Naive B cell (primary cell): ENCODE measurements around the gene KLHL30. TPM values are rescaled to one million over a fixed set of nuclear protein-coding genes. Genes with fewer than 3 reads are reported as not detected.

Experiments
- ATAC-seq, 2 donors: fragments of 150-1000 bp; cut with Tn5 transposase; 2 replicates each; pipeline ENCODE4 v1.10.0; 2021; ENCODE audit warnings: low read depth in 2 of 2, mild to moderate bottlenecking in 2 of 2, moderate library complexity in 2 of 2
- DNase-seq: peaks from one replicate; pipeline ENCODE4 v3.0.0; 2022
- H3K27ac Mint-ChIP-seq, 6 donors: one replicate each; pipeline ENCODE4 v1.8.0; 2020 to 2022; ENCODE audit warnings: mild to moderate bottlenecking in 6 of 6, mixed read lengths in 6 of 6, moderate library complexity in 5 of 6, inconsistent platforms in 2 of 6
- H3K27me3 Mint-ChIP-seq, 3 donors: one replicate each; pipeline ENCODE4 v1.8.0; 2021 to 2022; ENCODE audit warnings: mixed read lengths in 3 of 3, mild to moderate bottlenecking in 1 of 3
- H3K36me3 Mint-ChIP-seq, 2 donors: one replicate each; pipeline ENCODE4 v1.8.0; 2020 to 2022; ENCODE audit warnings: mixed read lengths in 2 of 2, inconsistent platforms in 1 of 2, mild to moderate bottlenecking in 1 of 2
- H3K4me1 Mint-ChIP-seq, 3 donors: one replicate each; pipeline ENCODE4 v1.8.0; 2020 to 2022; ENCODE audit warnings: mixed read lengths in 3 of 3, inconsistent platforms in 1 of 3, mild to moderate bottlenecking in 1 of 3, moderate library complexity in 1 of 3
- H3K4me3 Mint-ChIP-seq, 8 donors: one replicate each; pipeline ENCODE4 v1.8.0; 2020 to 2022; ENCODE audit warnings: mild to moderate bottlenecking in 8 of 8, mixed read lengths in 8 of 8, moderate library complexity in 8 of 8, inconsistent platforms in 2 of 8
- H3K9me3 Mint-ChIP-seq, 7 donors: one replicate each; pipeline ENCODE4 v1.8.0; 2020 to 2022; ENCODE audit warnings: mixed read lengths in 7 of 7, mild to moderate bottlenecking in 5 of 7, inconsistent platforms in 2 of 7, moderate library complexity in 1 of 7
- polyA plus RNA-seq, 6 donors: library from polyadenylated mRNA; unstranded; fragments of 300-500 nt; fragmentation: Illumina TruSeq; gene quantifications; one replicate each; pipeline ENCODE4 v1.2.3, GENCODE V29; 2021; ENCODE audit warnings: low read depth in 6 of 6

KLHL30 gene
- polyA plus RNA-seq, 6 donors from 2014 or later = not detected

DNA sequence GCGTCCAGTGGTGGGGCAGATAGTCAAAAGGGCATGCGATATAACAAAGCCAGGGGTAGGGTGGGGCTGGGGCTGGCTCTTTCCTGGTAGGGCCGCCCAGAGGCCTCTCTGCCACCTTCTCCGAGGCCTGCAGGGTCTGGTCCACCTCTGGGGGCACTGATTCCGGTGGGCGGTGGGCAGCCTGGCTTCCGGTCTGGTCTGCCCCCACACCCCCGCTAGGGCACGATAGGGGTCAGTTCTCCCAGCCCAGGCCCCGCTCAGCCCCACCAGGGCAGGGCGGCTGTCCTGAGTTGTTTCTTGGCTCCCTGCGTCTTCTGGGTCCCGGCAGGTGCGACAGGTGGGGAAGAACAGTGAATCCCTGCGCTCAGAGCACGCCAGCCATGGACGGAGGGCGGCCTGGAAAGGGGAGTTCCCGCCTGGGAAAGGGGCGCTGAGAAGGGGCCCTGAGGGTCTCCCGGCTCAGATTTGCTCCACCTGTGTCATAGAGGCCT is 19.6 kb downstream of the KLHL30 start:
- peak overlapping the region in 5 of 8 donors; percentile 24 to 55 (median 42) for H3K4me3 Mint-ChIP-seq
- DNase-seq = no peak
- no peak overlapping the region for H3K27ac Mint-ChIP-seq
- H3K36me3 Mint-ChIP-seq = no peaks in the 10 kb centered on the region
- peaks cover 15 to 23% (median 19%) of the 10 kb centered on the region in 3 donors for H3K4me1 Mint-ChIP-seq
- peaks cover 8 to 29% (median 19%) of the 10 kb centered on the region in 3 donors for H3K27me3 Mint-ChIP-seq
- no peak for ATAC-seq
- peaks cover 0 to 2% (median 0%) of the 10 kb centered on the region in 7 donors for H3K9me3 Mint-ChIP-seq

DNA sequence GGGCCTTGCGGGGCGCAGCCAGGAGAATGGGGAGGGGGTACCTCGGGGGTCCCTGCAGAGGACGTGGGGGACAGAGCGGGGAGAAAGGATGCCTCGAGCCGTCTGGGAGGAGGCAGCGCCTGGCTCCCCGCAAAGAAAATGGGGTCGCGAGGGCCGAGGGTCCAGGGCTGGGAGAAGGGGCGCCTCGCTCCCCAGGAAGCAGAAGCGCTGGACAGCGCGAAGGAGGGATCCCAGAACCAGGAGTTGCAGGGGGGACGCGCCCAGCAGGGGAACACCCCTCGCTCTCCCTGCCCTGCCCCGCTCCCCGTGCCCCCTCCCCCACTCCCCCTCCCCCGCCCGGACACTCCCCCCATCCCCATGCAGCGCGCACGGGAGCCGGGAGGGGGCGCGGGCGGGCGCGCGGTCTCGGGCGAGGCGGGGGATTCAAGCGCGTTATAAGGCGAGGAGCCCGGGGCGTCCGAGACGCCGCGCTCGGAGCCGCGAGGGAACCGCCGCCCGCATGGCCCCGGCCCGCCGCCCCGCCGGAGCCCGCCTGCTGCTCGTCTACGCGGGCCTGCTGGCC is 20.1 kb downstream of the KLHL30 start, which contains the start of gene ERFE:
Gene ERFE (plus strand): TSS at position 462 of the 562 bp plus-strand sequence. CDS start 38 bp downstream, at position 500.
- Mint-ChIP-seq H3K4me1 (peaks cover 15 to 23% (median 19%) of the 10 kb centered on the region in 3 donors), H3K27me3 (peaks cover 8 to 29% (median 19%) of the 10 kb centered on the region in 3 donors), H3K27ac (peak within 1 kb of the TSS in 3 of 6 donors; percentile 39 to 57 (median 49)), H3K9me3 (peaks cover 0 to 2% (median 0%) of the 10 kb centered on the region in 7 donors), H3K36me3 (no peaks in the 10 kb centered on the region), H3K4me3 (peak within 1 kb of the TSS; percentile 7 to 88 (median 79))
- ATAC-seq (peak; percentile 76 to 81), DNase-seq (peak; percentile 49)

DNA sequence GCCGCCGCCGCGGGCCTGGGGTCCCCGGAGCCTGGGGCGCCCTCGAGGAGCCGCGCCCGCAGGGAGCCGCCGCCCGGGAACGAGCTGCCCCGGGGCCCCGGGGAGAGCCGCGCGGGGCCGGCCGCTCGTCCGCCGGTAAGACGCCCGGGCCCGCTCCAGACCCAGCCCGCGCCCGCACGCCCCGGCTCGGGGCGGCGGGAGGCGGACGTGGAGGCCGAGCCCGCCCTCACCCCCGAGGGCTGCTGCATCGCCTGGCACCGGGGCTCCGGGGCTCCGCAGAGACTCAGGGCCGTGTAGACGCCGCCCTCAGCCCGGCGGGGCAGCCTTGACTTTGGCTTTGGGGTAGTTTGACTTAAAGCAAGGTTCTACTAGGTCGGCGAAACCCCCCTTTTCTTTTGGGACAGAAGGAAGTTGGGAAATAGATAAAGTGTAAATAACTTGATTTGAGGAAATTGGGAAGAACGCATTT is 20.6 kb downstream of the KLHL30 start:
- ATAC-seq = peak; percentile 53 to 60
- peak; percentile 24 for DNase-seq
- Mint-ChIP-seq H3K27ac (peak overlapping the region in 2 of 6 donors; percentile 39 to 49), H3K27me3 (peaks cover 8 to 29% (median 21%) of the 10 kb centered on the region in 3 donors), H3K4me3 (peak overlapping the region; percentile 7 to 88 (median 79)), H3K9me3 (peaks cover 0 to under 1% (median 0%) of the 10 kb centered on the region in 7 donors), H3K36me3 (no peaks in the 10 kb centered on the region), H3K4me1 (peaks cover 15 to 20% (median 19%) of the 10 kb centered on the region in 3 donors)

DNA sequence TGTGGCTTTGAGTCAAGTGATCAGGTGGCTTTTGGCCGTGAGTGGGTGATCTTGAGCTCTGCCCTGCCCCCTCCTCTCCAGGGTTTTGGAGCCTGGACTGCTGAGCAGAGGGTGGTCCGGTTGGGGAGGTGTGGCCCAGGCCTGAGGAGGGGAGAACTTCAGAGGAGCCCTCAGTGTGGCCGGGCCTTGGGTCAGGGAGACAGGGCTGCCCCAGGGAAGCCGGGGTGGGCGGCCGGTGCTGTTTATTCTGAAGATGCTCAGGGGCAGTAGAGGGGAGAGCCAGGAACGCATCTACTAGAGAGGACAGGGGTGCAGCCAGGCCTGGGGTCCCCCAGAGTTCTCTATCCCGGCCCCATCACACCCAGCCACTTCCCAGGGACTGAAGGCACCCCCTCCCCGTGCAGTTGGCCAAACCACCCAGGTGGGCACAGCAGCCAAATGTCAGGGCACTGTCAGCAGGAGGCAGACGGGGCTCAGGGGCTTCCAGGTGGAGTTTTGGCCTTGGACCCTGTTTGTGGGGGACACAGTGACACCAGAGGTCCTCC is 21.3 kb downstream of the KLHL30 start:
- no peaks in the 10 kb centered on the region for H3K9me3 Mint-ChIP-seq
- peak overlapping the region; percentile 7 to 88 (median 79) for H3K4me3 Mint-ChIP-seq
- DNase-seq (no peak), ATAC-seq (no peak)
- H3K27me3 Mint-ChIP-seq = peaks cover 8 to 35% (median 27%) of the 10 kb centered on the region in 3 donors
- H3K36me3 Mint-ChIP-seq = no peaks in the 10 kb centered on the region
- peaks cover 18 to 24% (median 23%) of the 10 kb centered on the region in 3 donors for H3K4me1 Mint-ChIP-seq
- peak overlapping the region in 1 of 6 donors; percentile 57 for H3K27ac Mint-ChIP-seq

DNA sequence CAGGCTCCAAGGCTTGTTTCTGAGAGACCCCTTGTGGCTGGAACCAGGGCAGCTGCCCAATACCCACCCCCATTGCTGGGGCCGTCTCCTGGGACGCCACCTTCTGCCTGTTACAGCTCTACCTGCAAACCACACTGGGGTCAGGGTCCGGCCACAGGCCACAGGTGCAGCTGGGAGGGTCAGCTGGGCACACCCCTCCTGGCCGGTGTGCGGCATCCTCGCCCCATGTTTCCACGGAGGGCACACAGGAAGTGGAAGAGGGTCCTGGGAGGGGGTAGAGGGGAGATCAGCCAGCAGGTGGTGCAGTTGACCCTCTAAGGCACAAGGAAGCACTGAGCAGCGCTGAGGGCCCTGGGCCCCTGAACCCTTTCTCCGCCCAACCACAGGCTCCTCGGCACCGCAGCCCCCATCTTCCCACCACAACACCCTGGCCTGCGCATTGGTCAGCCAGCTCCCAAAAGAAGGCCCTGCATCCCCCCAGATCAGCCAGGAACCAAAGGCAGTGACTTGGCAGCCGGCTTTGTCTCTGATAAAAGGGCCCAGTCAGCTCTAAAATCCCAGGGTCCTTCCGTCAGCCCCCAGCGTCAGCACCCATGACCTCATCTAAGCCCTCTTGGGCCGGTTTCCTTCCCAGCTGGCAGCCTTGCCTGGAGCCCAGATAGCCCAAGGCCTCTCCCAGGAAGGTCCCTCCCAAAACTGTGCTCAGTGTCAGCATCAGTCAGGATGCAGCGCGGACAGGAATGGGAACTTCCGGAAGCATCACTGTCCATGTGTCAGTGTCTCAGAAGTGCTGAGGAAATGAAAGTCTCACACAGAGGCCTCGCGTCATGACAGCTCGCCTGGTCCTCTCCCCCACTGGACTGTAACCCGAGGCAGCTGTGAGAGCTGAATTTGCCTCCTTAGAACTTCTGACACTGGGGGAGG is 22.0 kb downstream of the KLHL30 start:
- H3K27me3 Mint-ChIP-seq = peaks cover 11 to 42% (median 34%) of the 10 kb centered on the region in 3 donors
- DNase-seq = no peak
- H3K4me3 Mint-ChIP-seq = peak overlapping the region in 6 of 8 donors; percentile 9 to 86 (median 74)
- no peaks in the 10 kb centered on the region for H3K36me3 Mint-ChIP-seq
- H3K4me1 Mint-ChIP-seq = peaks cover 25 to 31% (median 26%) of the 10 kb centered on the region in 3 donors
- no peaks in the 10 kb centered on the region for H3K9me3 Mint-ChIP-seq
- peak overlapping the region in 1 of 6 donors; percentile 53 for H3K27ac Mint-ChIP-seq
- peak; percentile 29 to 43 for ATAC-seq

DNA sequence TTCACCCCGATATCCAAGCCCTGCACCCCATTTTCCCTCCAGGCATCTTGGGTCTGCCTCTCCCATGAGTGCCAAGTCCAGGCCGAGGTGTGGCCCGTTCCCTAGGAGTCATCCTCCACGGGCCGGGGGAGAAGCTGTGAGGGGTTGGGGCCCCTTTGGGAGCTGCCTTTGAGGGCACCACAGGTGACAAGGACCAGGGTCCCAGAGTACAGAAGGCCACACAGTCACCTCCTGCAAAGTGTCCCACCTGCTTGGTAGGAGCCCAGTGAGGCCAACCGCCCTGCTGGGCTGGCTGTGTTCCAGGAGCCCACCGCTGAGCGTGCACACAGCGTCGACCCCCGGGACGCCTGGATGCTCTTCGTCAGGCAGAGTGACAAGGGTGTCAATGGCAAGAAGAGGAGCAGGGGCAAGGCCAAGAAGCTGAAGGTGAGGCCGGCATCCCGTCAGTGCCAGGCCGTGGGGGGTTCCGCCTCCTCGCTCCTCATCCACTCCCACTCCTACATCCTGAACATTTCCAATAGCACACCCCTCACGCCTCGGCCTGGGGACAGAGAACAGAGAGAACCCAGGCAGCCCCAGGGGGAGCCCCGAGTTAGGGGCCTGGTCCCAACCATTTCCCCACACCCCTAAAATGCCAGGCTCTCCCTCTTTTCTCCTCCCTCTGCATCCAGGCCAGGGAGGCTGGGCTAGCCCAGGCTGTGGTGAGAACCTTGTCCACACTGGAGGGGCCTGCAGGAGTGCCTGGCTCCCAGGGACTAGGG is 23.0 kb downstream of the KLHL30 start:
- Mint-ChIP-seq H3K27me3 (peaks cover 11 to 49% (median 36%) of the 10 kb centered on the region in 3 donors), H3K27ac (no peak overlapping the region), H3K9me3 (no peaks in the 10 kb centered on the region), H3K36me3 (no peaks in the 10 kb centered on the region), H3K4me3 (peak overlapping the region in 1 of 8 donors; percentile 15), H3K4me1 (peaks cover 25 to 32% (median 26%) of the 10 kb centered on the region in 3 donors)
- ATAC-seq = no peak
- DNase-seq = no peak

DNA sequence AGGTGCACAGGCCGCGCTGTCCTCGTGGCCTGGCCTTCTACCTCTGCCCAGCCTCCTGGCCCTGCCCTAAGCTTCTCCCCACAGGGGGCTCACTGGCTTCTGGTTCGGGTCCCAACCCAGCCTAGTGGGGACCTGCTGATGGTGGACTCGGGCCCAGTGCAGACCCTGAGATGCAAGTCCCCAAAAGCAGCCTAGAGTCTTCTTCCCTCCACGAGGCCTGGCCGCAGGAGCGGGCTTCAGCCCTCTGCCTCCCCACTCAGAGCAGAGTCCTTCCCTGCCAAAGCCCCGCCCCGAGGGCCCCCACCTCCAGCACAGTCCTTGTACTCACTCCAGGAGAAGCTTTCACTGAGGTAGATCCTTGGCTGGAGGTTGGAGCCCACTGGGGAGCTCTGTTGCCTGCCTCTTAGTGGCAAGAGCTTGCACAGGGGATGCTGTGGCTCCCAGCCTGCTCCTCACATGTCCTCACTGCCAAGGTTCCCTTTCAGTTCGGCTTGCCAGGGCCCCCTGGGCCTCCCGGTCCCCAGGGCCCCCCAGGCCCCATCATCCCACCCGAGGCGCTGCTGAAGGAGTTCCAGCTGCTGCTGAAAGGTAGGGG is 23.9 kb downstream of the KLHL30 start:
- DNase-seq = no peak
- no peak overlapping the region for H3K4me3 Mint-ChIP-seq
- no peak overlapping the region for H3K27ac Mint-ChIP-seq
- no peak for ATAC-seq
- peaks cover 25 to 32% (median 26%) of the 10 kb centered on the region in 3 donors for H3K4me1 Mint-ChIP-seq
- no peaks in the 10 kb centered on the region for H3K36me3 Mint-ChIP-seq
- H3K9me3 Mint-ChIP-seq = no peaks in the 10 kb centered on the region
- peaks cover 11 to 49% (median 36%) of the 10 kb centered on the region in 3 donors for H3K27me3 Mint-ChIP-seq

DNA sequence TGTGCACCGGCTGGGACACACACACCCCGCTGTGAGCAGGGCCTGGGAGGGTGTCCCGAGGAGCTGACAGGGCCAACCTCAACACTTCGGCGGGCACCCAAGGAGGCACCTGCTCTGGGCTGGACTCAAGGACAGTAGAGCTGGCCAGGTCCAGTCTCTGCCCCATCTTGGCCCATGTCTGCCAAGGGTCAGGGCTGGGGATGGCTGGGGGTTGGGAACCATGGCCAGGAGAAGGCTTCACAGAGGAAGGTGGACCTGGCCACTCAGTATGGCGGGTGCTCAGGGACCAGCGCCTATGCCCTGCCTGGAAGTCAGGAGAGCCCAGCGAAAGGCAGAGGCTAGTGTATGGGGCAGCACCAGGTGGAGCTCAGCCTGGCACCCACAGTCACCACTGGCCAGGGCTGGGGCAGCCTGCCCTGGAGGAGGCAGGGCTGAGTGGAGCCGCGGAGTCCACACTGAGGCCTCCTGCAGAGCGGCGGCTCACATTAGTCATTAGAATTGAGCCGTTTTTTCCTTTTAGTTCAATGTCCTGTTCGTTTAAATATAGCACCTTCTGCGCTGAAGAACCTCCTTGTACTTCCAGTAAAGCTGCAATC is 24.5 kb downstream of the KLHL30 start:
- peaks cover 25 to 32% (median 26%) of the 10 kb centered on the region in 3 donors for H3K4me1 Mint-ChIP-seq
- H3K4me3 Mint-ChIP-seq = no peak overlapping the region
- no peak overlapping the region for H3K27ac Mint-ChIP-seq
- H3K9me3 Mint-ChIP-seq = no peaks in the 10 kb centered on the region
- H3K27me3 Mint-ChIP-seq = peaks cover 11 to 49% (median 36%) of the 10 kb centered on the region in 3 donors
- no peaks in the 10 kb centered on the region for H3K36me3 Mint-ChIP-seq
- ATAC-seq (no peak), DNase-seq (no peak)

DNA sequence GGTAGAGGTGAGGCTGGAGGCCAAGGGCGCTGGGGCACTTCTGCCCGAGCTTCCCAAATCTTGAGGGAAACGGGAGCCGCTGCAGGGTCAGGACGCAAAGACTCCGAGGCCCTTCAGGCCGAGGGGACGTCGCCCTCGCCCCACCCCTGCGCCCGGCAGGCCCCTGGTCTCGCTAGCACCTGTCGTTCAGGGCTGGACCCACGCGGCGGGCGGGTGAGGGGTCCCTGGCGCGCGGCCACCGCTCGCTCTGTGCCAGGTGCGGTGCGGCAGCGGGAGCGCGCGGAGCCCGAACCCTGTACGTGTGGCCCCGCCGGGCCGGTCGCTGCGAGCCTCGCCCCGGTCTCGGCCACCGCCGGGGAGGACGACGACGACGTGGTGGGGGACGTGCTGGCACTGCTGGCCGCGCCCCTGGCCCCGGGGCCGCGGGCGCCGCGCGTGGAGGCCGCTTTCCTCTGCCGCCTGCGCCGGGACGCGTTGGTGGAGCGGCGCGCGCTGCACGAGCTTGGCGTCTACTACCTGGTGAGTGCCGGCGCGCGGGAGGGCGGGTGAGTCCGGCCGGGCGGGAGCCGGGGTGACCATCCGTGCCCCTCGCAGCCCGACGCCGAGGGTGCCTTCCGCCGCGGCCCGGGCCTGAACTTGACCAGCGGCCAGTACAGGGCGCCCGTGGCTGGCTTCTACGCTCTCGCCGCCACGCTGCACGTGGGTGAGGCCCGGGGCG is 25.2 kb downstream of the KLHL30 start:
- no peak overlapping the region for H3K27ac Mint-ChIP-seq
- H3K4me1 Mint-ChIP-seq = peaks cover 25 to 32% (median 26%) of the 10 kb centered on the region in 3 donors
- ATAC-seq = no peak
- DNase-seq = no peak
- H3K27me3 Mint-ChIP-seq = peaks cover 11 to 49% (median 36%) of the 10 kb centered on the region in 3 donors
- H3K4me3 Mint-ChIP-seq = no peak overlapping the region
- H3K36me3 Mint-ChIP-seq = peaks cover 0 to 3% of the 10 kb centered on the region in 2 donors
- H3K9me3 Mint-ChIP-seq = no peaks in the 10 kb centered on the region

DNA sequence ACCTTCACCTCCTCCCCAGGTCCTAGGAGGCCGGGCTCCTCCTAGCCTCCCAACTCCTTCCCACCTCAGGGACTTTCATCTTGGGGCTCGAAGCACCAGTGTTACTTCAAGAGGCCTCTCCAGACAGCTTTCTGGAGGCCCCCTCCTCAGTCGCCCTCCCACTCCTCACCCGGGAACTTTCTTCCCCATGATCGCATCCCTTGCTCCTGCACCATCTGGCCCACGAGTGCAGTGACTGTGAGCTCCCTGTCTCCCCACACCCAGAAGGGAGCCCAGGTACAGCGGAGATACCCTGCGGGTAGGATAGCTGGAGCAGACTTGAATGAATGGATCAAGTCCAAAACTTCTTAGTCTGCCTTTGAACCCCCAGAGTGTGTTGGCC is 26.4 kb downstream of the KLHL30 start:
- Mint-ChIP-seq H3K9me3 (no peaks in the 10 kb centered on the region), H3K27me3 (peaks cover 4 to 39% (median 27%) of the 10 kb centered on the region in 3 donors), H3K27ac (no peak overlapping the region), H3K36me3 (peaks cover 0 to 16% of the 10 kb centered on the region in 2 donors), H3K4me3 (peak overlapping the region in 1 of 8 donors; percentile 73), H3K4me1 (peaks cover 16 to 23% (median 19%) of the 10 kb centered on the region in 3 donors)
- DNase-seq = no peak
- ATAC-seq = no peak

DNA sequence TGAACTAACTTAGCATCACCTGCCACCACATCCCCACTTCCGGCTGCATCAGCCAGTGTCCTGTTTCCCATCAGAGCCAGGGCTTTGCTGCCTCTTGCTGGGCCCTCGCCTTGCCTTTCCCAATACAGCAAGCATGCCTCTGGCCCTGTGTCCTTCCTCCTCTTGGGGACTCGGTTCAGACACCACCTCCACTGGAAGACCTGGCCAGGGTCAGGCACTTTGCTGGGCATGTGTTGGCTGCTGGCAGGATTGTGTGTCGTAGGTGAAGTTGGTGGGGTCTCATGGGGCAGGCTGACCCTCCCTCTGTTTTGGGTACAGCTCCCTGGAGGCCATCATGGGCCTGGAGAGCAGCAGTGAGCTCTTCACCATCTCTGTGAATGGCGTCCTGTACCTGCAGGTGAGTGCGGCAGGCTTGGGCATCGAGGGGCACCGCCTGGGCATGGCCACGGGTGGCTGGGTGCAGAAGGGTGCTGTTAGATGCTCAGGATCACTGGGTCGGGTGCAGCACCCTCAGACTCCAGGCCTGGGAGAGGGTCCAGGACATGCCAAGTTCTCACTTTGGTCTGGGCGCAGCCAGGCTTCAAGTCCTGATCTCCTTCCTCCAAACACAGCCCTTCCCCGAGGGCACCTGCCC is 26.9 kb downstream of the KLHL30 start:
- H3K27me3 Mint-ChIP-seq = peaks cover 4 to 34% (median 22%) of the 10 kb centered on the region in 3 donors
- ATAC-seq (no peak), DNase-seq (no peak)
- no peak overlapping the region for H3K27ac Mint-ChIP-seq
- no peaks in the 10 kb centered on the region for H3K9me3 Mint-ChIP-seq
- peaks cover 0 to 19% of the 10 kb centered on the region in 2 donors for H3K36me3 Mint-ChIP-seq
- peaks cover 12 to 18% (median 14%) of the 10 kb centered on the region in 3 donors for H3K4me1 Mint-ChIP-seq
- no peak overlapping the region for H3K4me3 Mint-ChIP-seq
